Endothelial cell of umbilical vein (primary cell): ENCODE measurements around the gene SRP14.

Source experiments
- CTCF ChIP-seq, 2 donors: IDR thresholded peaks; 1 replicate in 1 of 2; 2 replicates in 1 of 2; pipeline ENCODE4 v1.5.1; 2011; ENCODE audit warnings: low read length in 2 of 2, mild to moderate bottlenecking in 2 of 2, moderate library complexity in 2 of 2, control low read depth in 1 of 2, inconsistent platforms in 1 of 2, low read depth in 1 of 2; ENCODE audit not compliant: insufficient read depth in 1 of 2; ENCODE audit errors: extremely low read depth in 1 of 2
- EZH2 ChIP-seq: IDR thresholded peaks from 2 replicates; pipeline ENCODE4 v1.6.1; 2012; ENCODE audit warnings: borderline replicate concordance, low read depth, mild to moderate bottlenecking, moderate library complexity, low read length, inconsistent platforms; ENCODE audit not compliant: severe bottlenecking
- JUN ChIP-seq: IDR thresholded peaks from 2 replicates; pipeline ENCODE4 v1.6.1; 2011; ENCODE audit warnings: borderline replicate concordance, low read depth; ENCODE audit not compliant: insufficient read length, insufficient read depth

- TF ChIP-seq JUN (no peak), CTCF (IDR thresholded peaks at IDR 0.05; ENCODE audit: extremely low read depth in 1 of 2, insufficient read depth in 1 of 2, low read depth in 1 of 2, low read length in 2 of 2) (no peak), EZH2 (no peak)
Measured at GRCh38 chr15:40065166-40065565, 26.2 kb upstream of the SRP14 start.
